A673 (cell line): ENCODE results near the gene HEXIM2. TPM values are rescaled to one million over a fixed set of nuclear protein-coding genes. Genes with fewer than 3 reads are reported as not detected.

Experiments used
- BruUV-seq: library from RNA; stranded (reverse); fragments of 400-500 nt; replicated peaks from 2 replicates; lab custom pipeline; 2021; lab: Mats Ljungman, UMichigan
- CTCF ChIA-PET: fragments of 300-600 bp; sonication (Branson Sonifier 250); formaldehyde crosslinking; loops from one replicate; lab custom pipeline; 2022; ENCODE audit warnings: antibody characterized with exemption; lab: Charles Lee
- POLR2A ChIA-PET: fragments of 300-600 bp; sonication (Branson Sonifier 250); formaldehyde crosslinking; loops from one replicate; lab custom pipeline; 2022; ENCODE audit warnings: antibody characterized with exemption; ENCODE audit not compliant: low non-redundant PET; lab: Charles Lee
- DNase-seq: peaks from one replicate; pipeline ENCODE4 v3.0.0-alpha.2; 2015; ENCODE audit warnings: low spot score
- H3K27ac ChIP-seq: fragments of 200-600 bp; sonication (generic); 2 replicates; pipeline ENCODE4 v1.5.1; 2016; ENCODE audit warnings: mixed run types, low read depth, mild to moderate bottlenecking, mixed read lengths, antibody characterized with exemption, low read length; ENCODE audit not compliant: poor library complexity, severe bottlenecking
- H3K27me3 ChIP-seq: fragments of 200-600 bp; sonication (generic); replicated peaks from 2 replicates; pipeline ENCODE4 v1.6.1; 2017; ENCODE audit warnings: mixed run types, low read depth, mild to moderate bottlenecking, mixed read lengths, antibody characterized with exemption, low read length; ENCODE audit not compliant: insufficient read depth, poor library complexity
- H3K36me3 ChIP-seq: fragments of 200-600 bp; sonication (generic); 2 replicates; pipeline ENCODE4 v1.6.1; 2016; ENCODE audit warnings: mixed run types, mild to moderate bottlenecking, mixed read lengths, antibody characterized with exemption, low read length; ENCODE audit not compliant: insufficient read depth, poor library complexity, severe bottlenecking
- H3K4me1 ChIP-seq: fragments of 200-600 bp; sonication (generic); 2 replicates; pipeline ENCODE4 v1.6.1; 2017; ENCODE audit warnings: mixed run types, mild to moderate bottlenecking, mixed read lengths, antibody characterized with exemption, low read length; ENCODE audit not compliant: insufficient read depth, poor library complexity, severe bottlenecking
- H3K4me3 ChIP-seq: fragments of 200-600 bp; sonication (generic); 2 replicates; pipeline ENCODE4 v1.5.1; 2016; ENCODE audit warnings: low read depth, mixed run types, mild to moderate bottlenecking, mixed read lengths, low read length; ENCODE audit not compliant: poor library complexity, severe bottlenecking
- H3K9me3 ChIP-seq: fragments of 200-600 bp; sonication (generic); 2 replicates; pipeline ENCODE4 v1.6.1; 2016; ENCODE audit warnings: mixed run types, low read depth, mild to moderate bottlenecking, mixed read lengths, antibody characterized with exemption, low read length; ENCODE audit not compliant: poor library complexity, severe bottlenecking
- EZH2 ChIP-seq: fragments of 200-600 bp; sonication (generic); IDR thresholded peaks from 2 replicates; pipeline ENCODE4 v1.6.1; 2017; ENCODE audit warnings: borderline replicate concordance, low read depth, mild to moderate bottlenecking, mixed read lengths, antibody characterized with exemption, low read length; ENCODE audit not compliant: poor library complexity, severe bottlenecking
- intact Hi-C: fragments of 100-400 bp; cut with micrococcal nuclease; formaldehyde crosslinking; loops from one replicate; pipeline ENCODE4 v1.10.0; 2022; ENCODE audit not compliant: unreplicated experiment
- total RNA-seq: library from RNA; stranded (reverse); gene quantifications from 2 replicates; pipeline ENCODE4 v1.2.3, GENCODE V29; 2021
- TF ChIP-seq, protein P1 (sequence below): fragments of 300-800, 200-600 bp; sonication (generic); conservative IDR thresholded peaks from 2 replicates; pipeline ENCODE4 v1.5.1; 2017; ENCODE audit warnings: low read depth, mild to moderate bottlenecking, antibody characterized with exemption, low read length, moderate library complexity, mixed read lengths

Gene HEXIM2
- total RNA-seq, 1 experiment from 2014 or later: 4.8 TPM

DNA sequence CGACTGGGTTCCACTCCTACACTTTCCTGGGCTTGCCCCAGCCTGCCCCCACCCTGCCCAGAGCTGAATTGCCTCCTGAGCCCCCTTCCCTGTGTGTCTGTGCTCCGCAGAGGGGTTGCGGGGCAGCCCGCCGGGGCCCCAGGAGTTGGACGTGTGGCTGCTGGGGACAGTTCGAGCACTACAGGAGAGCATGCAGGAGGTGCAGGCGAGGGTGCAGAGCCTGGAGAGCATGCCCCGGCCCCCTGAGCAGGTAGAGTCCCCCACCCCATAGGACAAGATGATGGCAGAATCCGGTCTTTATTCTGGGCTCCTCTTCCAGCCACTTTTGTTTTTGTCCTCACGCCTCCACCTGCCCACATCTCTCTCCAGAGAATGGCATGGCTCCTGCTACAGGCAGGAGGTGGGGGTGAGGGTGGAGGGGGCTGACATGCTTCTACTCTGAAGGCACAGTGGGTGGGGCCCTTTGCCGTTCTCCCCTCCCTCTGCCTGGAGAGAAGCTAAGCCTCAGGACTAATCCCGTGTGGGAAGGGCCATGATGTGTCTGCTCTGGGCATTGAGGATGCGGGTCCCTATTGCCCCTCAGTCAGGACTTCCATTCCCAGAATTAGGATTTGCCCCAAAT lies 22.7 kb upstream of the HEXIM2 start:
- Histone ChIP-seq H3K27ac (no peak overlapping the region), H3K4me1 (peaks cover 13% of the 10 kb centered on the region), H3K9me3 (no peaks in the 10 kb centered on the region), H3K4me3 (no peak overlapping the region), H3K36me3 (no peaks in the 10 kb centered on the region), H3K27me3 (no peaks in the 10 kb centered on the region)
- CTCF ChIA-PET: interaction anchor here (0.7 kb wide), 1 partner anchor 115 kb away, joined by 7 read pairs; no protein-coding TSS in a partner anchor
- BruUV-seq: no TSS peak
- POLR2A ChIA-PET: no interaction called here
- intact Hi-C loops: loop anchor here (10.0 kb wide), 1 partner anchor 246 kb away; no protein-coding TSS in a partner anchor
- TF ChIP-seq, protein P1, sequence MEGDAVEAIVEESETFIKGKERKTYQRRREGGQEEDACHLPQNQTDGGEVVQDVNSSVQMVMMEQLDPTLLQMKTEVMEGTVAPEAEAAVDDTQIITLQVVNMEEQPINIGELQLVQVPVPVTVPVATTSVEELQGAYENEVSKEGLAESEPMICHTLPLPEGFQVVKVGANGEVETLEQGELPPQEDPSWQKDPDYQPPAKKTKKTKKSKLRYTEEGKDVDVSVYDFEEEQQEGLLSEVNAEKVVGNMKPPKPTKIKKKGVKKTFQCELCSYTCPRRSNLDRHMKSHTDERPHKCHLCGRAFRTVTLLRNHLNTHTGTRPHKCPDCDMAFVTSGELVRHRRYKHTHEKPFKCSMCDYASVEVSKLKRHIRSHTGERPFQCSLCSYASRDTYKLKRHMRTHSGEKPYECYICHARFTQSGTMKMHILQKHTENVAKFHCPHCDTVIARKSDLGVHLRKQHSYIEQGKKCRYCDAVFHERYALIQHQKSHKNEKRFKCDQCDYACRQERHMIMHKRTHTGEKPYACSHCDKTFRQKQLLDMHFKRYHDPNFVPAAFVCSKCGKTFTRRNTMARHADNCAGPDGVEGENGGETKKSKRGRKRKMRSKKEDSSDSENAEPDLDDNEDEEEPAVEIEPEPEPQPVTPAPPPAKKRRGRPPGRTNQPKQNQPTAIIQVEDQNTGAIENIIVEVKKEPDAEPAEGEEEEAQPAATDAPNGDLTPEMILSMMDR: no peak
- TF ChIP-seq EZH2: no peak
- DNase-seq: no peak

DNA sequence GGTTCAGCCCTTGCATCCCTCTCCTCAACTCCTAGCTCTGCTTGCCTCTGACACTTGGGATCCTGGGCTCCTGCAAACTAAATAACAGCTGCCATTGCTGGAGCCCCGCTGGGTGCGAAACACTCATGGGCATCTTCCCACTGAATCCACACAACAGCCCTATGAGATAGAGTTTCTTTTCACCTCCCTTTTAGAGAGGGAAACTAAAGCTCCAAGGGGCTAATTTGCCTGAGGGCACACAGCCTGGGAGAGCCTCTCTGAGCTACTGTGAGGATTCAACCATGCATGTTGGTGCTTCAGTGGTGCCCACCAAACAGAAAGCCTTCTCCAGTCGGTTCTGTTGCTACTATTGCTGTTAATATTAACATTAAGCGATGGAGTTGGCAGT lies 22.1 kb upstream of the HEXIM2 start:
- Histone ChIP-seq H3K27me3 (no peaks in the 10 kb centered on the region), H3K4me3 (no peak overlapping the region), H3K27ac (no peak overlapping the region), H3K9me3 (no peaks in the 10 kb centered on the region), H3K36me3 (no peaks in the 10 kb centered on the region), H3K4me1 (peaks cover 18% of the 10 kb centered on the region)
- CTCF ChIA-PET: no interaction called here
- BruUV-seq: no TSS peak
- intact Hi-C loops: loop anchor here (10.0 kb wide), 1 partner anchor 245 kb away; no protein-coding TSS in a partner anchor
- DNase-seq: no peak
- POLR2A ChIA-PET: no interaction called here
- TF ChIP-seq, protein P1: no peak
- TF ChIP-seq EZH2: no peak

DNA sequence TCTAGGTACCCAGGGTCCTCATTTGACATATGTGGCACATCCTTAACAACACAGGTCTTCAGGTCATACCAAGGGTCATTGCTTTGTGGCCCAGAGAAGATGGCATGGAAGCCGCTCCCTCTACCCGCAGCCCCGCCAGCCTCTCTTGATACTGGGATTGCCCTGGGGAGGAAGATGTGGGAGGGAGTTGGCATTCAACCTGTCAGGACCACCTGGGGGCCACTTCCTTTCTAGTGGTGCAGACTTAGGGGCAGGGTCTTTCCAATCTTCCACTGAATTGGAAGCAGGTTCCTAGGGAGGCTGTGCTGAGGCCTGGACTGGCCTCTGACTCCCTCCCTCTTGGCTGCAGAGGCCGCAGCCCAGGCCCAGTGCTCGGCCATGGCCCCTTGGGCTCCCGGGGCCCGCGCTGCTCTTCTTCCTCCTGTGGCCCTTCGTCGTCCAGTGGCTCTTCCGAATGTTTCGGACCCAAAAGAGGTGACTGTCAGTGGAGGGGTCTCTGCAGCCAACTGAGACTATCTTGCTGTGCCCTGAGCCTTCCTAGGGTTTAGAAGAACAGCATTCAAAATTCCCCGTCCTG lies 18.5 kb upstream of the HEXIM2 start:
- peak overlapping the region; percentile 61 for H3K27ac ChIP-seq
- peaks cover 20% of the 10 kb centered on the region for H3K4me1 ChIP-seq
- H3K27me3 ChIP-seq: no peaks in the 10 kb centered on the region
- TF ChIP-seq EZH2: no peak
- TF ChIP-seq, protein P1: no peak
- no peaks in the 10 kb centered on the region for H3K9me3 ChIP-seq
- BruUV-seq: no TSS peak
- peak overlapping the region; percentile 15 for H3K4me3 ChIP-seq
- no peaks in the 10 kb centered on the region for H3K36me3 ChIP-seq
- CTCF ChIA-PET: interaction anchor here (1.6 kb wide), 1 partner anchor 8 kb away, joined by 14 read pairs; the partner anchor contains the start of gene ACBD4
- no peak for DNase-seq
- intact Hi-C loops: no loop called here
- POLR2A ChIA-PET: no interaction called here
